Thyroid gland (tissue), 4 donors: ENCODE measurements around the gene SHROOM3.

Experiments used
- POLR2A ChIP-seq, 2 donors: fragments of 450-650 bp; IDR thresholded peaks; one replicate each; pipeline ENCODE4 v1.6.1; 2017; ENCODE audit warnings: antibody characterized with exemption in 2 of 2, mild to moderate bottlenecking in 2 of 2, moderate library complexity in 1 of 2
- TF ChIP-seq, protein P1 (sequence below), 6 experiments: fragments of 200-600 bp in 3 of 6; fragments of 450-650 bp in 3 of 6; sonication (generic) in 3 of 6; IDR thresholded peaks; one replicate each; pipeline ENCODE4 v1.5.1; 2016 to 2019; ENCODE audit warnings: antibody characterized with exemption in 6 of 6, mild to moderate bottlenecking in 2 of 6, inconsistent platforms in 1 of 6, moderate library complexity in 1 of 6

GRCh38 chr4:76637712-76638361 is 202.8 kb downstream of the SHROOM3 start:
- TF ChIP-seq, protein P1, sequence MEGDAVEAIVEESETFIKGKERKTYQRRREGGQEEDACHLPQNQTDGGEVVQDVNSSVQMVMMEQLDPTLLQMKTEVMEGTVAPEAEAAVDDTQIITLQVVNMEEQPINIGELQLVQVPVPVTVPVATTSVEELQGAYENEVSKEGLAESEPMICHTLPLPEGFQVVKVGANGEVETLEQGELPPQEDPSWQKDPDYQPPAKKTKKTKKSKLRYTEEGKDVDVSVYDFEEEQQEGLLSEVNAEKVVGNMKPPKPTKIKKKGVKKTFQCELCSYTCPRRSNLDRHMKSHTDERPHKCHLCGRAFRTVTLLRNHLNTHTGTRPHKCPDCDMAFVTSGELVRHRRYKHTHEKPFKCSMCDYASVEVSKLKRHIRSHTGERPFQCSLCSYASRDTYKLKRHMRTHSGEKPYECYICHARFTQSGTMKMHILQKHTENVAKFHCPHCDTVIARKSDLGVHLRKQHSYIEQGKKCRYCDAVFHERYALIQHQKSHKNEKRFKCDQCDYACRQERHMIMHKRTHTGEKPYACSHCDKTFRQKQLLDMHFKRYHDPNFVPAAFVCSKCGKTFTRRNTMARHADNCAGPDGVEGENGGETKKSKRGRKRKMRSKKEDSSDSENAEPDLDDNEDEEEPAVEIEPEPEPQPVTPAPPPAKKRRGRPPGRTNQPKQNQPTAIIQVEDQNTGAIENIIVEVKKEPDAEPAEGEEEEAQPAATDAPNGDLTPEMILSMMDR (IDR thresholded peaks at IDR 0.05): no peak
- TF ChIP-seq POLR2A (IDR thresholded peaks at IDR 0.05): no peak
